ENCODE data around the gene SORBS1.
A peak's percentile ranks its signal among the peaks of the same experiment; 100 is the strongest.

Gene SORBS1

DNA sequence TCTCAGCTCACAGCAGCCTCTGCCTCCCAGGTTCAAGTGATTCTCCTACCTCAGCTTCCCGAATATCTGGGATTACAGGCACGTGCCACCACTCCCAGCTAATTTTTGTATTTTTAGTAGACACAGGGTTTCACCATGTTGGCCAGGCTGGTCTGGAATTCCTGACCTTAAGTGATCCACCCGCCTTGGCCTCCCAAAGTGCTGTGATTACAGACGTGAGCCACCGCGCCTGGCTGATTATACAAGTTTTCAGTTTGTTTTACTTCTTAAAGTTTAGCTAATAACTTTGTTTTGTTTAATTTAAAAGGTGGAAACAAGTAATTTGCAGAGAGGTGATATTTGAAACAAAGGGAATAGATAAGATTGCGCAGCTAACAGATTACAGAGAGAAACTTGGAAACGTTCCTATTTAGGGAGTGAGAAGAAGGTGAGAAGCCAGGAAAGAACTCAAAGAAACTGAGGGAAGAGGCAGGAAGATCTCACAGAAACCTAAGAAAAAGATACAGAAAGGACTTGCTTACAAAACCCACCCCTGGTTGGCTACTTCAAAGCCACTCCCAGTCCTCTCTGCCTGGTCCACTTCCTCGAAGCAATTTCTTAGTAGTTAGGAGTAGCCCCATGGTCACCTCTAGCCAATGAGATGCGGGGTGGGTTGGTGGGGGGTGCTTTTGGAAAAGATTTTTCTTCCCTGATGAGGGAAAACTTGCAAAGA, 255.4 kb downstream of the SORBS1 start:
- no peak for DNase-seq

DNA sequence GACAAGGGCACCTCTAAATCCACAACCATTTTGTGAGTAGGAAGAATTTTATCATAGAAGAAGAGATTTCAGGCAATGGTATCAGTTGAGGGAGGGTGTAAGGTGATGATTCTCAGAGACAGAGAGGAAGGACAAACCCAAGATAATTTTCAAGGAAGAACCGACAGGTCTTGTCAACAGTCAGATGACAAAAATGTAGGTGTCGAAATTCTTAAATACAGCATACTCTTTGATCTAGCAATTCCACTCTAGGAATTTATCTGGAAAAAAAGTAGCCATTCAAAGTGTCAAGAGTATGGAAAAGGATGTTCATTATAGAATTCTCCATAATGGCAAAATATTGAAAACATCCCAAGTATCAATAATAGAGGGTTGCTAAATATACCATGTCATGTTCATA, 256.2 kb downstream of the SORBS1 start:
- no peak for DNase-seq

DNA sequence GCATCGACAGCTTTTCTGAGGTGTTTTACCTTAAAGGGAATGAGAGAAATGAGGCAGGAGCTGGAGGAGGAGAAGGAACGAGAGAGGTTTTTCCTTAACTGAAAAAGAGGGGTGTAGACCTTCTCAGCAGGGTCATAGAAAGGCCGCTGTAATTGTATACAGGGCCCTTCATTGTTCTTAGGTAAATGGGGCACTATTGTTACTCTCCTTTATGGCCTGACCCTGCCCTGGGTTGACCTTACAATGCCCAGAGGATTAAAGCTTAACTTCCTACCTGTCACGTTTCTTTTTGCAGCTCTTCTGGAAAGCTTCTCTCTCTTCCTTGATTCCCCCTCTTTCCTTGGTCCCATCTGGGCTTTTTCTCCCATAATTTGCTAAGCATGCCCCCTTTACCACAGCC, 256.7 kb downstream of the SORBS1 start:
- DNase-seq = no peak

DNA sequence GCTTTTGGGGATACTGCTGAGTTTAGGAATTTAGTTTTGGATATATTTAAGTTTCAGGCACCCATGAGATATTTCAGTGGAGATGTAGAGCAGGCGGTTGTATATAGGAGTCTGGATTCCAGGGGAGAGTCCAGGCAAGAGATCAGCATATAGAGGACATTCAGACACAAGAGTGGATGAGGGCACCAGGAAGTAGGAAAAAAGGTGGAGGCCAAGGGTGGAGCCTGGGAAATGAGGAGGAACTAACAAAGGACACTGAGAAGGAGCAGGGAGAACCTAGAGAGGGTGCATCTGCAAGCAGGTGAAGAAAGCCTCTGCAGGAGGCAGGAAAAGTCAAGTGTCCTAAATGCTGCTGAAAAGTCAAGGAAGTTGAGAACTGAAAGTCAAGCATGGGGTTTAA, 257.2 kb downstream of the SORBS1 start:
- no peak for DNase-seq

DNA sequence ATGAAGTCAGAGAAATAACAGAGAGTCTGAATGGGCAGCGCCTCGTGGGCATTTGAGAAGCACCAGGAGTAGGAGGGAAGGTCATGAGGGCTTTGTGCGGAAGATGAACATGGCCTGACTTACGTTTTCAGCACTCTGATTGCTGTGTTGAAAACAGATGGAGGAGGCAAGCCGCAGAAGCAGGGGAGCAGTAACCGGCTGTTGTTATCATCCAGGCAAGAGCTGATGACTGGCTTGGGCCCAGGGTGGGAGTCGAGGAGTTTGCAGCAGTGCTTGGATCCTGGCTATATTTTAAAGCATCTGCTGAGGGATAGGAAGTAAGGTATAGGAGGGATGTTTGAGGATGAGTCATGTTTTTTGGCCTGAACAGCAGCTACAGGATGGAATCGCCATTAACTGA, 257.6 kb downstream of the SORBS1 start:
- DNase-seq = no peak

DNA sequence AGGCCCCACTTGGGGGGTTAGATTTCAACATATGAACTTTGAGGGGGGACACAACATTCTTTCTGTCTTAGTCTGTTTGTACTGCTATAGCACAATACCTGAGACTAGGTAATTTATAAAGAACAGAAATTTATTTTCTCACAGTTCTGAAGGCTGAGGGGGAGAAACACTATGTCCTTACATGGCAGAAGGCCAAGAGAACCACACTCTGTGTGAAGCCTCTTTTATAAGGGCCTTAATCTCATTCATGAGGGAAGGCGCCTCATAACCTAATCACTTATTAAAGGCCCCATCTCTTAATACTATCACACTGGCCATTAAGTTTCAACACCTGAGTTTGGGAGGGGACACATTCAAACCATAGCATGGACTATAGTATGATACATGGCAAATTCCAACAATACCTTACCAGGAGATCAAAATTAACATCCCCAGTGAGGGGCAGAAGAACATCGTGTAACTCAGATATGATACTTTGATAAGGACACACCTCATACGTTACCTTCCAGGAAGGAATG, 261.1 kb downstream of the SORBS1 start:
- no peak for DNase-seq

DNA sequence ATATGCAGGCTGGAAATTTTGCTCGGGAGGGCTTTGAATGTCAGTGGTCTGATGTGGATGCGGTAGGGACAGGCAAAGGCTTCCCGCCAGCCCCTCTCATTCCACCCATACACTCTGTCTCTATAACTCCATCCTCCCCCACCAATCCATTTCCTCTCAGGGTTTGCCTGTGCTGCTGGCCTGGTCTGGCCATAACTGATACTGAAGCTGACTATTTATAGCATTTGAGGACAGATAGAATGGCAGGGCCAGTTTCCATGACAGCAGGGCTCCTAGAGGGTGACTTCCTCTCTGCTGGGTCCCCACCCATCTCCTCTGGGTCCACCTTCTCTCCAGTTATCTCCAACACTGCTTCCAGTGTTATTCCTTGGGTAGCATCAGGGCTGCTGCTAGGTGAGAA, 263.8 kb downstream of the SORBS1 start:
- DNase-seq = no peak

DNA sequence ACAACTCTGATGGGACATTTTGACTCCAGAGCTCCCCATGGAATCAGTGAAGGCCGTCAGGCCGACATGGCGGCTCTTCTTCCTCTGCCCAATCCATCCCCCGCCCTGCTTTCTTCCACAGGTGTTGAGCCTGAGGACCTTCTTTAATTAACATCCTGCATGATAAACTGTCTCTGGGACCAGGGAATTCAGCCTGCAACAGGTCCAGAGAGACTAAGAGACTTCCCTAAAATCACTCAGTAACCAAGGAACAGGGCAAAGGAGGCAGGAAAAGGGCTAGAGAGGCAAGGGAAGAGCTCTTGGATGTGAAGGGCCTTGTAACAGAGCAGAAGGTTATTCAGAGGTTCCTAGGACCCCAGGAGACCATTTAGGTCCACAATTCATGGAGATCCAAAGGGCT, 264.4 kb downstream of the SORBS1 start:
- no peak for DNase-seq

DNA sequence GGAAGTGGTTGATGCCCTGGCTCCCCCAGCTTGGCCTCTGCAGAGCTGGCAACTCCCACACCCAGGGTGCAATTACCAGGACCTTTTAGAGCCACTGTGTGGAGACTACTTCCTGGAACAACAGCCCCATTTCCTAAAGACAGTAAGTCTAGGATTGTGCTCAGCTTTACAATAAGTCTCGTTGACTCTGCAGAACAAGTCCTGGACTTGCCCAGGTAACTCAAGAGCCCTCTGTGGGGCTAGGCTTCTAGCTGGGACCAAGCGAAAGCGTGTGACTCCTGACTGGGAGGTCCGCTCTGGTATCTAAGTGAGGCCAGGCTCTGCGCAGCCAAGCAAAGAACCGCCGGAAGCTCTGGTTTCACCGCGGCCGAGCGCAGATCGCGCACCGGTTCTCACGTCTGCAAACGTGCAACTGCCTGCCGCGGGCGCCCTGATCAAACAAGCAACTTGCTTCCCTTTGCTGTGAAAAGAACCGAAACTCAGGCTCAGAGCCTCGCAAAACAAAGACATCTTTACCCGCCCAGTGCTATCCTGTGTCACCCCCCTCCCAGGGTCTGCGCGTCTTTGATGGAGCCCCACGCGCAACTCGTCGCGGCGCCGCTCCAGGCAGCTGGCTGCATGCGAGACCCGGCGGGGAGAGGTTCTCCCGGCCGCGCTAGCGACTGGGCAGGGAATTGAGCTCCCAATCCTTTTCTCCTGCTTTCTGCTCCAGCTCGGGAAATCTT, 266.0 kb downstream of the SORBS1 start:
- peak; percentile 69 for DNase-seq

DNA sequence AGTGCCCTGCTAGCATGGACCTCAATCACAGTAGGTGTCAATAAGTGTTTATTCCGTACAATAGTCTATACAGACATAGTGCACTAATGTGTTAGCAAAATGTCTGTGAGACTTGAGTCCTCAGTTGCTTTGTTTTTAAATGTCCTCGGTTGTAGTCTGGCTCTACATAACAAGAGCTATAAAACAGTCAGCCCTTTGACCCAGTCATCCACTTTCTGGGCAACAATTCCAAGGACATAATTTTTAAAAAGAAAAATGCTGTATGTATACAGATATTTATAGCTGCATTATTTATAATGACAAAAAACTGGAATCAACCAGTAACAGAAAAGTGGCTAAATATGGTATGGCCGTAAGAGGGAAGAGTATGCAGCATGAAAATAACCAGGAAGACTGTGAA, 267.5 kb downstream of the SORBS1 start:
- no peak for DNase-seq

DNA sequence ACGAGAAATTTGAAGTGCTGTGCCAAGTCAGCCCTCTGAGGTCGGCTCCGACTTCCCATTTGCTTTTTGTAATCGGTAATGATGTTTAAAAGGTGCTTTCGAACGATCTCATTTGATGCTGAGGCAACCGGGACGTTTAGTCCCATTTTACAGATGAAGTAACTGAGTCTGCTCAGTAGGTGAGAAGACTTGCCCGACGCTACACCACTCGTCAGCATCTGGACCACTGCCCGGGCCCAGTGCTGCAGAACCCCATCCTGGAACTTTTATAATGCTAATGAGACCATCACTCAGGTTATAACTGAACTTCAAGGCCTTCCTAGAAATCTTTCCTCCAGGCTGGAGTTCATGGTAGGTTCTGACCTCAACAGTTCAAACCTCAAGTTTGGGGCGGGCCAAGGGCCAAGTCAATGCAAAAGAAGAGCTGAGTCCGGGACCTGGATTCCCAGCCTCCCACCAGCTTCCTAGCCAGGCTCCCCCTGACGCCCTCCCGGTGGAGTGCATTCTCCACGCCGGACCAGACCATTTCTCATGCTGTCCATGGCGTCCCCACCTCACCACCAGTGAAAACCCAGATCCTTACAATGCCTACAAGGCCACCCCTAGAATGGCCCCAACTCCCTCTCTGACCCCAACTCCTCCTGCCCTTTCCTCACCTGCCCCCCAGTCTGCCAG, 269.7 kb downstream of the SORBS1 start:
- DNase-seq = no peak

DNA sequence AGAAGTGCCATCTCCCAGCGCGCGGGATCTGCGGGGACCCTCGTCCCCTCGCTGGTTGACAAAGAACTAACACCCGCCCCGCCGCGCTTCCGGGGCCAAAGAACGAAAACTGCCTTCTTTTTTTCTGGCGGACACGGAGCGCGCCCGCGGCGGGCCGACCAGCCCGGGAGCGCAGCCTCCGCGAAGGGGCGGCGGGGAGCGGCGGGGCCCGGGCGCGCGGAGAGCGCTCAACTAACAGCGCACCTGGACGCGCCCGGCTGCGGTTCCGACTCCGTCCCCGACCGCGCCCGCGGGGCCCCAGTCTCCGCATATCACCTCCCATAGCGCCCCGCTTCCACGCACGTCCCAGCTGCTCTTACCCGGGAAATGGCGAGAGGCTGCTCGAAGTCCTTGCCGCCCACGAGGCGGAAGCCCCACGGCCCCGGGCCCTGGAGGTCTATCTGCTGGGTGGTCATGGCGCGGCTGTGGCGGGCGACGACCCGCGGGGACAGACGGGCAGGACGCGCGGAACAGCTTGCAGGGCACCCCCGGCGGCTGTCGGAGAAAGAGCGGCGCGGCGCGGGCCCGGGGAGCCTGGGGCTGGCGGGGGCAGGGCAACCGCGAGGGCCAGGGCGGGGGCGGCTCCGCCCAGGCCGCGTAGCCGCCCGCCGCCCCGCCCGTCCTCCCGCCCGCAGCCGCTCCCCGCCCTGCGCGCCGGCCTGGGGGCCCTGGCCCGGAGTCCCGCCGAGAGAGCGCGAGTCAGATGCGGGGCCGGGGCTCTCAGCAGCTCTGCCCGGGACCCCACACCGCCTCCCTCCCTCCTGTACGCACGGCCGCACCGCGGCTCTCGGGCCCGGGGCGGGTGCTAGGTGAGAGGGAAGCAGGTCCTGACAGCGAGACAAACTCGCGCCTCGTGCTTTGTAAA, 270.5 kb downstream of the SORBS1 start, which contains the start of gene PDLIM1:
Gene PDLIM1, minus strand, starts transcription at position 543 of the 904 bp plus-strand sequence. Its CDS starts 88 bp downstream, at position 455.
- DNase-seq = peak; percentile 62

DNA sequence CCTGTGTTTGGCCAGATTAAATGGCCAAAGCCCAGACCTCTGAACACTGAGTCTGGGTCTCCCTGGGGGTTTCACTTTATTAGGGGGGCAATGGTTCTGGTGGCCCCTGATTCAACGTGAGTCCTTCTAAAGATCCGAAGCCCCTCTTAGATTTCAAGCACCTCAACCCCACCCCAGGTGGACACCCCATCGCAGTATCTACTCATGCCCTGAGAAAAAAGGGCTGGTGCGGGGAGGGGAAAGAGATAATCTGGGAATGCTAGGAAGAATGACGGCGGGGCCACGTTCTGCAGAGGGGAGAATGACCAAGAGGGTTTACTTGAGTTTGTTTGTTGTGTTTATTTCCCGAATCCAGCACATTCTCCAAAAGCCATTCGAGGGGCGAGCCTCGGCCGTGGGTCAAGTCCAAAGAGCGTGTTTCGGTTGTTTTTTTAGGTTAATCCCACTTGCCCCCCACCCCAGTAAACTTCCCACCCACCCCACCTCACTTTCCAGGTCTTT, 271.2 kb downstream of the SORBS1 start:
- DNase-seq = no peak

DNA sequence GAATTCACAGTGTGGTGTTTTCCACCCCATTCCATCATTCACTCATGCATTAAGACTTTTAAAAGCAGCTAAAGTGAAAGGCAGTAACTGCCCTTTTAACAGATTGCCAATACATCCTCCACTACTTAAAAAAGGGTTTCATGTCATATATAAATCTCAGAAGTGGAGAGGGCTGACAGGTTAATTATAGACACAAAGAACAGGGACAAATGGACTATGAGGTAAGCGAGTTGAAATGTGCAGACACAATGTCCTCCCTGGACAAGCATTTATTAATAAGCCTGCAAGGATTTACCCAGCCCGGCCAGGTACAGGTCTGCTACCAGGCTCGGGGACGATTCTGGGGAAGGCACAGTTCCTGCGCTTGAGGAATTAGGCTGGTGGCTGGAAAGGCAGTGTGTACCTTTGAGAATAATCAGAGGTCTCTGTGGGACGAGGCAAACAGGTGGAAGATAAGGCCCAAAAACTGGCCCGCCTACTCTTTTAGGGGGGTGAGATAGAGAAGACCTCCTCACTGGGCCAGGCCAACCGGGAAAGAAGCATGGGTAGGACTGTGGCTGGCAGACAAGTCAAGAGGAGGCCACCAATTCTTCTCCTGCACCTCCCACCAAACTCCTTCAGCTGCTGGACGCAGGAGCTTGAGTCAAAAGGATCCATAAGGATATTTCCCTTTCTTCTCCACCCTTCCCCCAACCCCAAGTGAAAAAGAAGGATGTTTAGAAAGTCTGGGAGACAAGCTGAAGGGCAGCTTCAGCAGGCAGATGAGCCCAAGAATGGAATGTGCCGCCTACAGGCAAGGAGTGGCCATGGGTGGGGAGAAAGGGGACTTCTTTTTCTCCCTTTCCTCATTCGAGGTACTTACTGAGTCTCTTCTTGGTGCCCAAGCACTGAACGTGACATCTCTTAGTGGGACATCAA, 271.9 kb downstream of the SORBS1 start:
- DNase-seq = no peak

DNA sequence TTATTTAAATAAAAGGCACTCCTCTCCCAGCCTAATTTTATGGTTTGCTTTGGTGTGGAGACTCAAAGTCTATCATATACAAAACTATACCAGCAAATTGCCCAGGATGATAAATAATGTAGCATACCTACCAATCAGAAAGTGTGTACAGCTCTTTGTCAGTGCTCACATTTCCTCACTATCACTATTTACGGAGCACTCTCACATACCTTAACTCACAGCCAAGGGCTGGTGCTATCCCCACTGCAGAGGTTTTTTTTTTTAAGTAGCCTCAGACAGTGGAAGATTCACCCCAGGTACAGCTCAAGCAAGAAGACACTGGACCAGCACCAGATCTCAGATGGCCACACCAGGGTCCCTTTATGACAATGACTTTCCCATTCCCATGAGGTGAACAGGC, 272.9 kb downstream of the SORBS1 start:
- DNase-seq = no peak

DNA sequence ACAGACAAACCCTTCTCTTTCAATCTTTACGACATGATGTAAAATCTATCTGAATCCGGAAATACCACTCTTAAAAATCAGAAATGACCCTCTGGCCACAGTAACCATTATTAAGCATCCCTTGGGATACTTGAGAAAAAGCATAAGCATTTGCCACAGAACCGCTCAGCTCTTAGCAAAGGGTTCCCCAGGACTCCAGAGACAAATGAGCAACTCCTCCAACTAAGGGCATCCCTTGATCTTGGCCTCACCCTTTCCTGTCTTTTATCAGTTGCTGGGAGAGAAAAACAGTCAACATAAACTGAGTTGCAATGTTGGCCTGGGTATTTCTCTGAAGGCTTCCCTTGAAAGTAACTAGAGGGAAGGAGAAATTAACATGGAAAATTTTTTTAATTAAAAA, 273.9 kb downstream of the SORBS1 start:
- DNase-seq = no peak

DNA sequence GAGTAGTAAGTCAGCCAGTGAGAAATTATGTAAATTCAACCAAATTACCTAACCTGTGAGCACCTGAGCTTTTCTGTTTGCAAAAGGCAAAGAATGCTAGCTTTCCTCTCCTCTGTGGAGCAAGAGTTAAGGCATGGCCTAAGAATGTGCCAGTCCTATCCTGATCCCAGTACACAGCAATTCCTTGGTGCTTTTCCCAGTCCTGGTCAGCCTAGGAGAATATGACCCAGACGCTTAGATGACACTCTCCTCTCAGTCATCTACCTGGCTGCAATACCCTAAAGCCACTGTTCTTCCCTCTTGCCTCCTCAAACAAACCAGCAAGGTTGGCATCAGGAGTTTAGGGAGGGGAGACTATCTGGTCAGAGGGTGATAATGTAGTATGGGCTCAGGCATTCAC, 274.5 kb downstream of the SORBS1 start:
- DNase-seq = no peak

DNA sequence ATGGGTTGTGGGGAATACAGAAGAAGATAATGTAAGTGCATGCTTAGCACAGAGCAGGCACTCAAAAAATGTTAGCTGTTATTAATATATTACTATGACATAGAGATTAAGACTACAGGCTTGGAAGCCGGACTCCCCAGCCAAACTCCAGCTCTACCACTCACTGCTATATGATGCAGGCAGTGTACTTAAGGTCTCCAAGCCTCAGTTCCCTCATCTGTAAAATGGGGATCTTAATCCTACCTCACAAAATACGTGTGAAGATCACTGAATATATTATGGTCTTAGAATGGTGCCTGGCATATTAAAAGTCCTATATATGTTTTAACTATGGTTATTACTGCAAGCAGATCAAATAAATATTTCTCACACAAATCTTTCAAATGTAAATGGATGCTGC, 275.6 kb downstream of the SORBS1 start:
- no peak for DNase-seq

DNA sequence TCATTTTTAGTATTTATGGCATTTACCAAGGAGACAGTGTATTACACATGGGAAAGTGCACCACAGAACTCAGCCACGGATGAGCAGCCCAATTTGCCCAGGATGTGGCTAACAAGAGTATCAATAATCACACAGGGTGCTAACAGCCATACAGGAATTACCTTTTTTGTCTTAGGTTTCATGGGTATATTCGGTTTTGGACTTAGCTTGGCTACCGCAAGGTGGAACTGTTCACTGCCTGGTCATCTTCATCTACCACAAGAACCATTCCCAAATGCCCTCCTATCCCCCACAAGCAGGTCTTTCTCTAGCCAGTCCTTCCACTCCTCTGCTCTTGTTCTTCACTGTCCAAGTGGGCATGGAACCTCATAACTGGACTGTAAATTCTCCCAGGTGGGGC, 276.4 kb downstream of the SORBS1 start:
- no peak for DNase-seq

DNA sequence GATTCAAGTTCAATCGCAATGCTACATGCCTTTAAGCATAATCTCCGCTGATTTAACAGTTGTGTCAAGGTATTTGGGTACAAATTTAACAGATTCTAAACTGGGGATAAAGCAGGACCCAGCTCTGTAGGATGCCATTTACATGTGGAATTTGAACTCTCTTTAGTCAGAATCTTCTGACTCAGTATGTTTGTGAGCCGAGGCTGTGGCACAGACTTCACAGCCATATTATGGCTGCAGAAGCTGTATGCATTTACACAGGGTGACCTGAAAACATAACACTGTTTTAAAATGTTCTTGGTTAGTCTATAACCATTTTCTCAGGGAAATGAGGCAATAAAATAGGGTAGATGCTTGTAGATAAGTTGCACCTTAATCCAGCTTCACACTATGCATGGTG, 279.1 kb downstream of the SORBS1 start:
- no peak for DNase-seq

DNA sequence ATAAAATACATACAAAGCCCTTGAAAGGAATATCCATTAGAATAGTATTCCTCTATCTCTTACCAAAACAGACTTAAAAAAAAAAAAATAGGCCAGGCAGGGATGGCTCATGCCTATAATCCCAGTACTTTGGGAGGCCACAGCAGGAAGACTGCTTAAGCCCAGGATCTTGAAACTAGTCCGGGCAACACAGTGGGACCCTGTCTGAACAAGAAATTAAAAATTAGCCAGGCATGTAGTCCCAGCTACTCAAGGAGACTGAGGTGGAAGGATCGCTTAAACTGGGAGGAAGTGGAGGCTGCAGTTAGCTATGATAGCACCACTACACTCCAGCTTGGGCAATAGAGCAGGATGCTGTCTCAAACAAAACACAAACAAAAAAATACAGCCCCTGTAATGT, 280.0 kb downstream of the SORBS1 start:
- no peak for DNase-seq

Measured in activated CD8-positive, alpha-beta memory T cell treated with anti-CD3 and anti-CD28 coated beads for 24 hours (primary cell).